22Rv1 (cell line): Measurements from ENCODE around the gene ERMN.

Experiments used
- CTCF ChIP-seq: fragments of 450-650 bp; IDR thresholded peaks from 2 replicates; pipeline ENCODE4 v1.5.1; 2017; ENCODE audit warnings: mild to moderate bottlenecking
- ZFX ChIP-seq: fragments of 450-650 bp; IDR thresholded peaks from 2 replicates; pipeline ENCODE4 v1.6.1; 2017; ENCODE audit warnings: antibody characterized with exemption, borderline replicate concordance

GRCh38 chr2:157312866-157313486 lies 12.6 kb downstream of the ERMN start:
- no peak for TF ChIP-seq CTCF
- TF ChIP-seq ZFX = no peak
